Spinal cord (tissue), 10 donors: ENCODE measurements around the gene DLL3. TPM values are rescaled to one million over a fixed set of nuclear protein-coding genes. Genes with fewer than 3 reads are reported as not detected.

Experiments
- DNase-seq, 6 donors: peaks; one replicate each; pipeline versions ENCODE4 v3.0.0 to v3.0.0-alpha.2; 2013 to 2015; ENCODE audit warnings: low spot score in 6 of 6, low read depth in 4 of 6
- H3K27ac ChIP-seq: one replicate; pipeline ENCODE4 v1.5.1; 2013; ENCODE audit warnings: low read depth, low read length, control low read depth
- H3K27me3 ChIP-seq: one replicate; pipeline ENCODE4 v1.6.1; 2013; ENCODE audit warnings: low read length; ENCODE audit not compliant: control insufficient read depth, insufficient read depth
- H3K36me3 ChIP-seq: one replicate; pipeline ENCODE4 v1.6.1; 2013; ENCODE audit warnings: low read length; ENCODE audit not compliant: control insufficient read depth, insufficient read depth
- H3K4me1 ChIP-seq: one replicate; pipeline ENCODE4 v1.6.1; 2013; ENCODE audit warnings: low read length; ENCODE audit not compliant: control insufficient read depth, insufficient read depth
- H3K4me3 ChIP-seq: one replicate; pipeline ENCODE4 v1.5.1; 2013; ENCODE audit warnings: low read depth, low read length, control low read depth
- H3K9me3 ChIP-seq: one replicate; pipeline ENCODE4 v1.6.1; 2013; ENCODE audit warnings: low read length; ENCODE audit not compliant: control insufficient read depth, insufficient read depth
- WGBS: methylation state at CpG from one replicate; pipeline ENCODE4 v1.1.5; 2013; ENCODE audit warnings: missing lambda C conversion rate; ENCODE audit not compliant: insufficient coverage; 5-methylcytosine and 5-hydroxymethylcytosine counted together
- polyA plus RNA-seq, 2 donors: library from polyadenylated mRNA; unstranded; fragments of 120-200 nt; gene quantifications; one replicate each; pipeline ENCODE4 v1.2.1, GENCODE V29; 2013; ENCODE audit not compliant: insufficient read length in 2 of 2
- total RNA-seq, 2 donors: library from RNA; depleted of rRNA in 1 of 2; stranded (reverse); fragments of 120-200 nt in 1 of 2; fragments of >200 nt in 1 of 2; gene quantifications; one replicate each; pipeline versions ENCODE4 v1.2.3 to v1.2.4, GENCODE V29; 2013 to 2014
- donor health status: healthy.

Gene DLL3
- total and polyA plus RNA-seq, 4 donors: 8.3 to 56.0 (median 31.5) TPM

DNA sequence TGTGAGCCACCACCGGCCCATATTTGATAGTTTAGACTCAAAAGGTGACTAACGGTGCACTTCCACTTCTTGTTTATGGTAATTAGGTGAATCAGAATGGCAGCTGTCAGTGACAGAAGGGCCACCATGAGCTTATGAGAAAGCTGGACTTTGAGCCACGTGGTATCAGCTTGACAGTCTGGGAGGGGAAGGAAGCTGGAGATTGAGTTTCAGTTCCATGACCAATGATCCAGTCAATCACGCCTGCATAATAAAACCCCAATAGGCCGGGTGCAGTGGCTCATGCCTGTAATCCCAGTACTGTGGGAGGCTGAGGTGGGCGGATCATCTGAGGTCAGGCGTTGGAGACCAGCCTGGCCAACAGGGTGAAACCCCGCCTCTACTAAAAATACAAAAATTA lies 25.7 kb downstream of the DLL3 start:
- no peaks in the 10 kb centered on the region for H3K27me3 ChIP-seq
- H3K4me1 ChIP-seq: no peaks in the 10 kb centered on the region
- no peak overlapping the region for H3K27ac ChIP-seq
- peaks cover 29% of the 10 kb centered on the region for H3K36me3 ChIP-seq
- 92% methylated on average over 5 of the region's 8 CpGs for WGBS
- DNase-seq: no peak
- H3K4me3 ChIP-seq: no peak overlapping the region
- no peaks in the 10 kb centered on the region for H3K9me3 ChIP-seq

DNA sequence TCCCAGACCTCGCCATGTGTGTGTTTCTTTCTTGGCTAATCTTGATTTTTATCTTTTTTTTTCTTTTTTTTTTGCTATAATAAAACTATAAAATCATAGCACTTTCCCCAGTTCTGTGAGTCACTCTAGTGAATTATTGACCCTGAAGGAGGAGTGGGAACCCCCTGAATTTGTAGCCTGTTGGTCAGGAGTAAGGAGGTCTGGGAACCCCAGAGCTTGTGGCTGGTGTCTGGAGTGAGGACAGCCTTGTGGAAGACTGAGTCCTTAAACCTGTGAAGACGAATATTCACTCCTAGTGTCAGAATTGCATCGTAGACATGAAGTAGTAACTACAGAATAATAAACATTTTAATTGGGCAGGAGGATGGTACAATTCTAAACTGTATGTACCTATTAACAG lies 26.5 kb downstream of the DLL3 start:
- Histone ChIP-seq H3K27ac (no peak overlapping the region), H3K36me3 (peaks cover 34% of the 10 kb centered on the region), H3K27me3 (no peaks in the 10 kb centered on the region), H3K4me1 (no peaks in the 10 kb centered on the region), H3K4me3 (no peak overlapping the region), H3K9me3 (no peaks in the 10 kb centered on the region)
- no CpG with 5 or more reads among the region's 3 CpGs for WGBS
- no peak for DNase-seq

DNA sequence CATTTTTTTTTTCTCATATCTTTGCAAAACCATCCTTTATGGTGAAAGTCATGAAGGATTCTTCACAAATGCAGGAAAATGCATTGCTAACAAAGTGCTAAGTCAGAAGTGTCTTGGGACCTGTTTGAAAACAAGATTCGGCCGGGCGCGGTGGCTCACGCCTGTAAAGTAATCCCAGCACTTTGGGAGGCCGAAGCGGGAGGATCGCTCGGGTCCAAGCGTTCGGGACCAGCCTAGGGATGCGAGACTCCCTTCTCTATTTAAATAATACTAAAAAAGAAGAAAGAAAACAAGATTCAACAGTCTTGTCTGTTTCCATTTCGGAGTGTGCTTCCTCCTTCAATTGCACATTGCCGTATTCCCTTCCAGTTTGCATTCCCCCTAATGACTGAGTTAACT lies 33.1 kb downstream of the DLL3 start:
- H3K27ac ChIP-seq: peak overlapping the region; percentile 81
- peaks cover 12% of the 10 kb centered on the region for H3K4me1 ChIP-seq
- WGBS: 7% methylated on average over 2 of the region's 14 CpGs
- no peak for DNase-seq
- H3K36me3 ChIP-seq: peaks cover 20% of the 10 kb centered on the region
- H3K4me3 ChIP-seq: peak overlapping the region; percentile 77
- no peaks in the 10 kb centered on the region for H3K27me3 ChIP-seq
- no peaks in the 10 kb centered on the region for H3K9me3 ChIP-seq

DNA sequence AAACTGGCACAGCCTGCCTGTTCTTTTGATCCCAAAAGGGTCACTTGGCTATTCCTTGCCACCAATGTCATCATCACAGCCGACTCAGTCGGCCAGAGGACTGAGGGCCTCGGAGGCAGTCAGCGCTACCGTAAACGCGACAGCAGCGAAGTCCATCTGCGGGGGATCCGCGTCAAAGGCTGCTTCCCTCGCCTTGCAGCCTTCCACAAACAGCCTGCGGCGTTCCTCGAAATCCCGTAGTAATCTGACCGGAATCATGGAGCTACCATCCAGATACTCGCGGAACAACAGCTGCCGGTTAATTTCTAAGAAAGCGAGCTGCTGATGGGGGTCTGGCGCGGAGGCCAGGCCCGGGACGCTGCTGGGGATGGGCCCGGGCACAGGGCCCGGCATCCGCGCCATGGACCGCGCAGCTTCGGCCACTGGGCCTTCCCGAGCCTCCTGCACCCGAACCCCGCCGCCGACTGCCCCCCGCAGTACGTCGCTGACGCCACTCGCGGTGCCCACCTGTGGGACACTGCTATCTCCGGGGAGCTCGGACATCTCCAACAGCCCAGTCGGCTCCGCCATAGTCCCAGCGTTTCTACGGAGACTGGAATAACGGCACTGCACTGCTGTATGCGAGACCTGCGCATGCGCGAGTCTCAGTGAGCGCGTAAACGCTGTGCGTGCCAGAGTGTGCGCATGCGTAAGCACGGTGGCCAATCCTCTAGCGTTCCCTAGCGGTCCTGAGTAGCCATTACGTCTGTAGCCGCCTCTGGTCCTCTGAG lies 33.7 kb downstream of the DLL3 start, which contains the start of gene EID2B:
EID2B (minus strand) TSS at position 620 of the 770 bp plus-strand sequence; CDS start at position 570, 50 bp downstream.
- Histone ChIP-seq H3K27me3 (no peaks in the 10 kb centered on the region), H3K36me3 (peaks cover 19% of the 10 kb centered on the region), H3K4me3 (peak within 1 kb of the TSS; percentile 77), H3K27ac (peak within 1 kb of the TSS; percentile 81), H3K4me1 (peaks cover 12% of the 10 kb centered on the region), H3K9me3 (no peaks in the 10 kb centered on the region)
- peak; percentile 96 to 99 (median 98) for DNase-seq
- WGBS: 0% methylated on average over 65 of the region's 65 CpGs

DNA sequence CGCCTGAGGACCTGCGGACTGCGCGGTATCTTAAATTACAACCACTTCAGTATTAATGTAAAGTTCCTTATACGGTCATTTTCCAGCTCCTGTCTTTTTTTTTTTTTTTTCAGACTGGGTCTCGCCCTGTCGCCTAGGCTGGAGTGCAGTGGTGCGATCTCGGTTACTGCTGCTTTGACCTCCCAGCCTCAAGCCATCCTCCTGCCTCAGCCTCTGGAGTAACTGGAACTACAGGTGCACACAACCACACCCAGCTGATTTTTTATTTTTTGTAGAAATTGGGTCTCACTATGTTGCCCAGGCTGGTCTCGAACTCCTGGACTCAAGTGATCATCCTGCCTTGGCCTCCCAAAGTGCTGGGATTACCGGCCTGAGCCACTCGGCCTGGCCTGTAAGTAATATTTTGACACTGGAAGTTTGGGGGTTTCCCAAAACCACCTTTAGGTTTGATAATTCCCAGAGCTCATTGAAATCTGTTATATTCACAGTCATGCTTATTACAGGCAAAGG lies 34.3 kb downstream of the DLL3 start:
- Histone ChIP-seq H3K9me3 (no peaks in the 10 kb centered on the region), H3K4me1 (peaks cover 12% of the 10 kb centered on the region), H3K27ac (no peak overlapping the region), H3K36me3 (peaks cover 17% of the 10 kb centered on the region), H3K27me3 (no peaks in the 10 kb centered on the region), H3K4me3 (peak overlapping the region; percentile 77)
- 4% methylated on average over 4 of the region's 12 CpGs for WGBS
- no peak for DNase-seq

DNA sequence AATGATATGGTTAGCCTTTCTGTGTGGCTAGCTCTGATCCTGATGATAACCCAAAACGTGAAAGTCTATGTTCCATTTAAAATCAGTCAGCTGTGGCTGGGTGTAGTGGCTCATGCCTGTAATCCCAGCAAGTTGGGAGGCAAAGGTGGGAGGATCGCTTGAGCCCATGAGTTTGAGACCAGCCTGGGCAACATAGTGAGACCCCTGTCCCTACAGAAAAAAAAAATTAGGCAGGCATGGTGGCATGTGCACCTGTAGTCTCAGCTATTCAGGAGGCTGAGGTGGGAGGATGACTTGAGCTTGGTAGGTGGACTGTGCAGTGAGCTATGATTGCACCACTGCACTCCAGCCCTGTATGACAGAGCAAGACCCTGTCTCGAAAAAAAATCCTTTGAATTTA lies 35.0 kb downstream of the DLL3 start:
- Histone ChIP-seq H3K4me3 (no peak overlapping the region), H3K36me3 (peaks cover 15% of the 10 kb centered on the region), H3K4me1 (peaks cover 12% of the 10 kb centered on the region), H3K27me3 (no peaks in the 10 kb centered on the region), H3K9me3 (no peaks in the 10 kb centered on the region), H3K27ac (no peak overlapping the region)
- 67% methylated on average over 3 of the region's 3 CpGs for WGBS
- no peak for DNase-seq

DNA sequence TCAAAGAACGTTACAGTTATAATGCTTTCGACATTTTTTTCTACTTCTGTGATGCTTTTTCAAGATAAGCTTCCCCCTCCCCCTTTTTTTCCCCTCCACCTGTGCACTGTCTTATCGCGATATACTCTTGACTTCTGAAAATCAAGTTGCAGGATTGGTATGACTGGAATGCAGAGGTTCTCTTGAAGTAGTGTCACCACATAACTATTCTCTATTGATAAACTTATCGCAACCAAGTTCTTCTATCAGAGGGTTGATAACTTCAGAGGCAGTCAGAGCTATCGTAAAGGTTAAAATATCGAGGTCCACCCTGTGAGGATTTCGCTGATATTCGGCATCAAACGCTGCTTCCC lies 40.4 kb downstream of the DLL3 start:
- Histone ChIP-seq H3K36me3 (peaks cover 3% of the 10 kb centered on the region), H3K27me3 (no peaks in the 10 kb centered on the region), H3K4me3 (peak overlapping the region; percentile 68), H3K9me3 (no peaks in the 10 kb centered on the region), H3K4me1 (no peaks in the 10 kb centered on the region), H3K27ac (peak overlapping the region; percentile 81)
- WGBS: 0% methylated on average over 6 of the region's 10 CpGs
- no peak for DNase-seq

DNA sequence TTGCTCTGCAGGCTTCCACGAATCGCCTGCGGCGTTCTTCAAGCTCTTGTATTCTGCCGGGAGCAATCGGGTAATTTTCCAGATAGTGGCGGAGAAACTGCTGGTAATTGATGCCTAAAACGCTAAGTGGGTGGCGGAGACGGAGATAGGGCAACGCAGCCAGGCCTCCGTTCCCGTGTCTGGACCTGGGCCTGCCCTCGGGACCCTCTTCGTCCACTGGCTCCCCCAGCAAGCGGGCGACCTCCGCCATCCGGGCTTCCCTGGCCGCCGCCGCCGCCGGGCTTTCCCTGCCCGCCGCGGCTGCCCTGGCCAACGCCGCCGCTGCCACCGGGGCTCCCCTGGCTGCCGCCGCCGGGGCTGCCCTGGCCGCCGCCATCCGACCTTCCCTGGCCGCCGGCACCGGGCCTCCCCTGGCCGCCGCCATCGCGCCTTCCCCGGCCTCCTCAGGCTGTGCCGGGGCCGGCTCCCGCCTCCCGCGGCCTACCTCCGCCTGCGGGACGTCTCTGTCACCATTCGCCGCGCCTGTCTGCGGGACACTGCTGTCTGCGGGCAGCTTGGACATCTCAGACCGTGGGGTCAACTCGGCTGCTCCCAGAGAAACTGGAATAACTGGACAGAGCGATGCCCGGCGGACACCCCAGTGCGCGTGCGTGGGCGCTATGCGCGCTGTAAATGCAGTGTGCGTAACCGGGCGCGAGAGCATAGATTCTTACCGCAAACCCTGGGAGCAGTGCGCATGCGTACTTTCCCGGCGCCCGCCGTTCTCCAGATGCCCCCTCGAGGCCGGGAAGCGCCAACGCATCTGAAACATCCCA lies 41.0 kb downstream of the DLL3 start, which contains the start of gene EID2:
EID2 (minus strand) TSS at position 644 of the 815 bp plus-strand sequence; CDS start at position 562, 82 bp downstream.
- Histone ChIP-seq H3K27me3 (no peaks in the 10 kb centered on the region), H3K27ac (peak within 1 kb of the TSS; percentile 94), H3K4me3 (peak within 1 kb of the TSS; percentile 68), H3K36me3 (peaks cover 3% of the 10 kb centered on the region), H3K9me3 (no peaks in the 10 kb centered on the region), H3K4me1 (no peaks in the 10 kb centered on the region)
- under 1% methylated on average over 84 of the region's 84 CpGs for WGBS
- DNase-seq: peak; percentile 85 to 98 (median 93)

DNA sequence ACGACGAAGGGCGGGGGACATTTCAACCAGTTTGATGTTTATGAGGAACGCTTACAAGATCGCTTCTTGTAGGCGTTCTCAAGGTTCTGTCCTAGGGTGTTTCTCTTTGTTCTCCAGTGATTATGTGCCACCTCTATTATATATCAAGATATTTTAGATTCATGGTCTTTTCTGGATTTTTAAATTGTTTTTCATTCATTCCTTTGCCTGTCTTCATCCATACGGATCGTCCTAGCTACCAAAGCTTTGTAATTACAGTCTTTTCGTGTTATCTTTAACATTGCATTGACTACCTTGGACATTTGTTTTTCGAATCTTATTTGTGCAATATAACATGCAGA lies 41.6 kb downstream of the DLL3 start:
- Histone ChIP-seq H3K9me3 (no peaks in the 10 kb centered on the region), H3K4me1 (no peaks in the 10 kb centered on the region), H3K36me3 (peaks cover 3% of the 10 kb centered on the region), H3K27me3 (no peaks in the 10 kb centered on the region), H3K27ac (no peak overlapping the region), H3K4me3 (peak overlapping the region; percentile 68)
- WGBS: 0% methylated on average over 1 of the region's 10 CpGs
- DNase-seq: no peak
